BLaER1 treated with 17β-estradiol and CSF1 and Interleukin-3, amounts not matched to agents 10 nM and 100 nM (cell line): Measurements from ENCODE around the gene EEFSEC.

Source experiments
- H3K27ac ChIP-seq, 11 experiments: shearing (Covaris generic); formaldehyde crosslinking; 2 replicates each; pipeline ENCODE4 v1.8.1; 2022
- H3K27me3 ChIP-seq, 11 experiments: shearing (Covaris generic); formaldehyde crosslinking; 2 replicates each; pipeline ENCODE4 v1.8.1; 2022
- H3K36me3 ChIP-seq, 11 experiments: shearing (Covaris generic); formaldehyde crosslinking; 2 replicates each; pipeline ENCODE4 v1.8.1; 2022
- H3K4me1 ChIP-seq, 10 experiments: shearing (Covaris generic); formaldehyde crosslinking; 2 replicates each; pipeline ENCODE4 v1.8.1; 2022
- H3K4me2 ChIP-seq, 11 experiments: shearing (Covaris generic); formaldehyde crosslinking; 2 replicates each; pipeline ENCODE4 v1.8.1; 2022
- H3K4me3 ChIP-seq, 10 experiments: shearing (Covaris generic); formaldehyde crosslinking; 2 replicates each; pipeline ENCODE4 v1.8.1; 2022
- H3K9ac ChIP-seq, 11 experiments: shearing (Covaris generic); formaldehyde crosslinking; 2 replicates each; pipeline ENCODE4 v1.8.1; 2022
- H3K9me3 ChIP-seq, 11 experiments: shearing (Covaris generic); formaldehyde crosslinking; replicated peaks in 1 of 11; 2 replicates each; pipeline ENCODE4 v1.8.1; 2022
- H4K20me1 ChIP-seq, 11 experiments: shearing (Covaris generic); formaldehyde crosslinking; 2 replicates each; pipeline ENCODE4 v1.8.1; 2022
- Cebpa-rat ChIP-seq, 11 experiments: shearing (Covaris generic); IDR thresholded peaks; 2 replicates each; pipeline ENCODE4 v1.8.1; 2022

EEFSEC gene

GRCh38 chr3:128270559-128271492 lies 117.5 kb downstream of the EEFSEC start:
- H3K27me3 ChIP-seq = no peaks in the 10 kb centered on the region
- no peak overlapping the region for H3K4me2 ChIP-seq
- H3K4me1 ChIP-seq = no peaks in the 10 kb centered on the region
- no peak for TF ChIP-seq Cebpa-rat (IDR thresholded peaks at IDR 0.05)
- H3K27ac ChIP-seq = no peak overlapping the region
- H3K4me3 ChIP-seq = no peak overlapping the region
- no peaks in the 10 kb centered on the region for H3K9me3 ChIP-seq
- H3K36me3 ChIP-seq = peaks cover 5 to 45% (median 20%) of the 10 kb centered on the region in 11 experiments; a peak in 13 of 22 replicates
- no peak overlapping the region for H3K9ac ChIP-seq
- peaks cover 0 to 10% (median 0%) of the 10 kb centered on the region in 11 experiments; a peak in 2 of 22 replicates for H4K20me1 ChIP-seq

- TF ChIP-seq Cebpa-rat (IDR thresholded peaks at IDR 0.05) = no peak
Measured at GRCh38 chr3:128271536-128272332, 118.5 kb downstream of the EEFSEC start.

GRCh38 chr3:128273109-128273840 lies 120.0 kb downstream of the EEFSEC start:
- Histone ChIP-seq H3K27ac (no peak overlapping the region), H3K9ac (no peak overlapping the region), H3K27me3 (no peaks in the 10 kb centered on the region), H3K36me3 (peaks cover 5 to 37% (median 13%) of the 10 kb centered on the region in 11 experiments; a peak in 10 of 22 replicates), H3K4me1 (no peaks in the 10 kb centered on the region), H3K9me3 (no peaks in the 10 kb centered on the region), H3K4me3 (no peak overlapping the region), H4K20me1 (peaks cover 0 to 21% (median 0%) of the 10 kb centered on the region in 11 experiments; a peak in 3 of 22 replicates), H3K4me2 (no peak overlapping the region)
- TF ChIP-seq Cebpa-rat (IDR thresholded peaks at IDR 0.05) = no peak

More at GRCh38 chr3:128271536-128272332, 118.5 kb downstream of the EEFSEC start:
- Histone ChIP-seq H3K9ac (no peak overlapping the region), H3K36me3 (peaks cover 5 to 37% (median 13%) of the 10 kb centered on the region in 11 experiments; a peak in 10 of 22 replicates), H4K20me1 (peaks cover 0 to 16% (median 0%) of the 10 kb centered on the region in 11 experiments; a peak in 3 of 22 replicates), H3K4me1 (no peaks in the 10 kb centered on the region), H3K27ac (no peak overlapping the region), H3K27me3 (no peaks in the 10 kb centered on the region), H3K4me3 (no peak overlapping the region), H3K9me3 (no peaks in the 10 kb centered on the region), H3K4me2 (no peak overlapping the region)

GRCh38 chr3:128273841-128274573 lies 120.7 kb downstream of the EEFSEC start:
- no peaks in the 10 kb centered on the region for H3K27me3 ChIP-seq
- H3K4me1 ChIP-seq = no peaks in the 10 kb centered on the region
- no peak for TF ChIP-seq Cebpa-rat (IDR thresholded peaks at IDR 0.05)
- H3K4me2 ChIP-seq = no peak overlapping the region
- peaks cover 2 to 30% (median 10%) of the 10 kb centered on the region in 11 experiments; a peak in 10 of 22 replicates for H3K36me3 ChIP-seq
- H3K27ac ChIP-seq = no peak overlapping the region
- no peak overlapping the region for H3K4me3 ChIP-seq
- H3K9ac ChIP-seq = no peak overlapping the region
- H4K20me1 ChIP-seq = peaks cover 0 to 26% (median 0%) of the 10 kb centered on the region in 11 experiments; a peak in 3 of 22 replicates
- H3K9me3 ChIP-seq = no peaks in the 10 kb centered on the region

GRCh38 chr3:128274837-128275236 lies 121.6 kb downstream of the EEFSEC start:
- no peak for TF ChIP-seq Cebpa-rat (IDR thresholded peaks at IDR 0.05)
- H3K9ac ChIP-seq = no peak overlapping the region
- H3K27me3 ChIP-seq = no peaks in the 10 kb centered on the region
- H3K9me3 ChIP-seq = no peaks in the 10 kb centered on the region
- peaks cover 0 to 27% (median 0%) of the 10 kb centered on the region in 11 experiments; a peak in 3 of 22 replicates for H4K20me1 ChIP-seq
- no peak overlapping the region for H3K4me2 ChIP-seq
- H3K4me3 ChIP-seq = no peak overlapping the region
- no peak overlapping the region for H3K27ac ChIP-seq
- no peaks in the 10 kb centered on the region for H3K4me1 ChIP-seq
- H3K36me3 ChIP-seq = peaks cover 0 to 24% (median 4%) of the 10 kb centered on the region in 11 experiments; a peak in 6 of 22 replicates

- Histone ChIP-seq H3K36me3 (peaks cover 0 to 24% (median 3%) of the 10 kb centered on the region in 11 experiments; a peak in 6 of 22 replicates), H3K4me2 (no peak overlapping the region), H3K27me3 (no peaks in the 10 kb centered on the region), H3K27ac (no peak overlapping the region), H3K9me3 (no peaks in the 10 kb centered on the region), H3K4me3 (no peak overlapping the region), H4K20me1 (peaks cover 0 to 27% (median 0%) of the 10 kb centered on the region in 11 experiments; a peak in 3 of 22 replicates), H3K9ac (no peak overlapping the region), H3K4me1 (no peaks in the 10 kb centered on the region)
- no peak for TF ChIP-seq Cebpa-rat (IDR thresholded peaks at IDR 0.05)
Measured at GRCh38 chr3:128275316-128276145, 122.2 kb downstream of the EEFSEC start.

GRCh38 chr3:128276146-128276435 lies 122.8 kb downstream of the EEFSEC start:
- Histone ChIP-seq H3K9me3 (no peaks in the 10 kb centered on the region), H3K4me3 (no peak overlapping the region), H4K20me1 (peaks cover 0 to 27% (median 0%) of the 10 kb centered on the region in 11 experiments; a peak in 3 of 22 replicates), H3K4me2 (no peak overlapping the region), H3K27me3 (no peaks in the 10 kb centered on the region), H3K9ac (no peak overlapping the region), H3K4me1 (no peaks in the 10 kb centered on the region), H3K36me3 (peaks cover 0 to 24% (median 3%) of the 10 kb centered on the region in 11 experiments; a peak in 5 of 22 replicates), H3K27ac (no peak overlapping the region)
- no peak for TF ChIP-seq Cebpa-rat (IDR thresholded peaks at IDR 0.05)
